HepG2 (cell line): ENCODE data around the gene TATDN2. TPM values are rescaled to one million over a fixed set of nuclear protein-coding genes. Genes with fewer than 3 reads are reported as not detected.

Source experiments
- ATAC-seq: fragments of 200-7000 bp; cut with Tn5 transposase; 3 replicates; pipeline ENCODE4 v1.9.1; 2020; ENCODE audit warnings: mild to moderate bottlenecking, moderate library complexity
- BruUV-seq: library from RNA; stranded (reverse); fragments of 400-500 nt; replicated peaks from 2 replicates; lab custom pipeline; 2021; lab: Mats Ljungman, UMichigan
- CTCF ChIA-PET: fragments of 300-600 bp; formaldehyde crosslinking; extraction: SDS; loops from one replicate; lab custom pipeline; 2021; ENCODE audit warnings: low total read pairs, inconsistent platforms, low intra/inter-chr PET ratio; lab: Yijun Ruan, JAX
- POLR2A ChIA-PET: fragments of 350-600 bp; sonication (Branson Sonifier 250); formaldehyde crosslinking; loops from one replicate; lab custom pipeline; 2020; ENCODE audit warnings: antibody characterized with exemption, inconsistent platforms; lab: Yijun Ruan, JAX
- DNase-seq: peaks from one replicate; pipeline ENCODE4 v3.0.0-alpha.2; 2015; ENCODE audit warnings: low spot score
- FAIRE-seq: peaks from 3 replicates; lab custom pipeline; 2011; peaks lifted over from hg19 to GRCh38; lab: Jason Lieb, UNC
- H2AFZ ChIP-seq: one replicate; pipeline ENCODE4 v1.6.1; 2011; ENCODE audit warnings: low read length, inconsistent platforms
- H3K27ac ChIP-seq: fragments of 300-600 bp; 3 replicates; pipeline ENCODE4 v1.8.0; 2011; ENCODE audit warnings: mixed run types, mild to moderate bottlenecking, mixed read lengths, low read length, inconsistent platforms; ENCODE audit not compliant: insufficient read depth; ENCODE audit errors: extremely low read length
- H3K27me3 ChIP-seq, 2 experiments: fragments of 200-600 bp in 1 of 2; 2 replicates in 1 of 2; 3 replicates in 1 of 2; pipeline versions ENCODE4 v1.6.0 to v1.8.0; 2011; ENCODE audit warnings: low read length in 2 of 2, mild to moderate bottlenecking in 2 of 2, moderate library complexity in 2 of 2, inconsistent platforms in 1 of 2; ENCODE audit not compliant: insufficient read depth in 2 of 2, control insufficient read depth in 1 of 2
- H3K36me3 ChIP-seq, 2 experiments: fragments of 200-600 bp in 1 of 2; replicated peaks in 1 of 2; 2 replicates in 1 of 2; 3 replicates in 1 of 2; pipeline versions ENCODE4 v1.5.1 to v1.8.0; 2011; ENCODE audit warnings: low read length in 2 of 2, inconsistent platforms in 1 of 2; ENCODE audit not compliant: insufficient read depth in 2 of 2, control insufficient read depth in 1 of 2
- H3K4me1 ChIP-seq: 2 replicates; pipeline ENCODE4 v1.5.1; 2012; ENCODE audit warnings: low read length, inconsistent platforms; ENCODE audit not compliant: insufficient read depth
- H3K4me2 ChIP-seq: 2 replicates; pipeline ENCODE4 v1.6.0; 2011; ENCODE audit warnings: low read depth, low read length, inconsistent platforms
- H3K4me3 ChIP-seq, 3 experiments: fragments of 200-600 bp in 1 of 3; sonication (generic), shearing (Covaris generic) in 1 of 3; replicated peaks in 1 of 3; 2 replicates each; pipeline ENCODE4 v1.5.1; 2011 to 2016; ENCODE audit warnings: low read length in 3 of 3, inconsistent platforms in 2 of 3, low read depth in 2 of 3, mild to moderate bottlenecking in 2 of 3, control low read depth in 1 of 3, mixed read lengths in 1 of 3; ENCODE audit not compliant: insufficient read depth in 1 of 3
- H3K79me2 ChIP-seq: one replicate; pipeline ENCODE4 v1.6.1; 2011; ENCODE audit warnings: low read length, inconsistent platforms; ENCODE audit not compliant: insufficient read depth
- H3K9ac ChIP-seq: 2 replicates; pipeline ENCODE4 v1.6.0; 2011; ENCODE audit warnings: mild to moderate bottlenecking, low read depth, low read length, inconsistent platforms; ENCODE audit not compliant: insufficient read depth
- H3K9me3 ChIP-seq: 2 replicates; pipeline ENCODE4 v1.5.1; 2012; ENCODE audit warnings: mild to moderate bottlenecking, low read length
- H4K20me1 ChIP-seq: 2 replicates; pipeline ENCODE4 v1.6.0; 2011; ENCODE audit warnings: inconsistent platforms, mild to moderate bottlenecking, low read length, moderate library complexity; ENCODE audit not compliant: insufficient read depth
- ATF3 ChIP-seq: sonication (generic); formaldehyde crosslinking; IDR thresholded peaks from 2 replicates; pipeline ENCODE4 v1.4.0; 2020; ENCODE audit warnings: missing genetic modification reagents
- BORCS8-MEF2B ChIP-seq: sonication (generic); formaldehyde crosslinking; IDR thresholded peaks from 2 replicates; pipeline ENCODE4 v1.8.0; 2022; ENCODE audit warnings: mild to moderate bottlenecking, missing genetic modification reagents
- HMG20A ChIP-seq: IDR thresholded peaks from 2 replicates; pipeline ENCODE4 v1.6.1; 2016; ENCODE audit warnings: borderline replicate concordance
- KAT7 ChIP-seq: IDR thresholded peaks from 2 replicates; pipeline ENCODE4 v1.6.1; 2018; ENCODE audit warnings: borderline replicate concordance, missing compliant biosample characterization
- KDM5A ChIP-seq: fragments of 200-600 bp; sonication (generic); IDR thresholded peaks from 2 replicates; pipeline ENCODE4 v1.7.0; 2018; ENCODE audit warnings: antibody characterized with exemption, mild to moderate bottlenecking, low read length, borderline replicate concordance
- KLF15 ChIP-seq: sonication (generic); formaldehyde crosslinking; IDR thresholded peaks from 2 replicates; pipeline ENCODE4 v1.8.1; 2023; ENCODE audit warnings: borderline replicate concordance, mild to moderate bottlenecking, inconsistent platforms, missing genetic modification reagents, mixed read lengths
- MYC ChIP-seq: sonication (generic); formaldehyde crosslinking; IDR thresholded peaks from 2 replicates; pipeline ENCODE4 v1.9.0; 2021; ENCODE audit warnings: missing genetic modification reagents, borderline replicate concordance
- TEAD2 ChIP-seq: sonication (generic); formaldehyde crosslinking; IDR thresholded peaks from 2 replicates; pipeline ENCODE4 v1.9.0; 2021; ENCODE audit warnings: missing genetic modification reagents
- TIGD3 ChIP-seq: sonication (generic); formaldehyde crosslinking; IDR thresholded peaks from 2 replicates; pipeline ENCODE4 v1.5.1; 2020; ENCODE audit warnings: mild to moderate bottlenecking, missing genetic modification reagents, borderline replicate concordance
- ZBTB26 ChIP-seq: IDR thresholded peaks from 2 replicates; pipeline ENCODE4 v1.6.1; 2016; ENCODE audit warnings: missing compliant biosample characterization, missing genetic modification reagents, borderline replicate concordance
- ZNF10 ChIP-seq: sonication (generic); formaldehyde crosslinking; IDR thresholded peaks from 2 replicates; pipeline ENCODE4 v1.4.0; 2020; ENCODE audit warnings: mild to moderate bottlenecking, low read depth, missing genetic modification reagents, borderline replicate concordance
- ZNF121 ChIP-seq: sonication (generic); formaldehyde crosslinking; IDR thresholded peaks from 2 replicates; pipeline ENCODE4 v1.5.0; 2020; ENCODE audit warnings: mild to moderate bottlenecking, missing genetic modification reagents
- ZNF496 ChIP-seq: sonication (generic); formaldehyde crosslinking; IDR thresholded peaks from 2 replicates; pipeline ENCODE4 v1.8.1; 2023; ENCODE audit warnings: mild to moderate bottlenecking, moderate library complexity, missing genetic modification reagents; ENCODE audit not compliant: insufficient replicate concordance
- ZNF644 ChIP-seq: IDR thresholded peaks from 2 replicates; pipeline ENCODE4 v1.6.1; 2016; ENCODE audit warnings: low read depth
- WGBS: methylation state at CpG from one replicate; pipeline ENCODE4 v1.1.6; 2017; ENCODE audit warnings: low lambda C conversion rate; 5-methylcytosine and 5-hydroxymethylcytosine counted together
- in situ Hi-C: cut with HindIII; loops from 2 replicates; pipeline ENCODE4 v1.10.0; 2017; ENCODE audit warnings: low pct_unique_long_range_greater_than_20kb; ENCODE audit not compliant: extremely low pct_ligation_motif_present
- intact Hi-C: fragments of 100-400 bp; cut with micrococcal nuclease; formaldehyde crosslinking; loops from one replicate; pipeline ENCODE4 v1.10.0; 2022; ENCODE audit not compliant: unreplicated experiment
- polyA plus RNA-seq, 8 experiments: library from polyadenylated mRNA; depleted of rRNA in 3 of 8; stranded (reverse) in 7 of 8; unstranded in 1 of 8; fragments of >200 nt; fragmentation: Illumina TruSeq in 4 of 8; extraction: Trizol in 4 of 8; gene quantifications; 2 replicates each; pipeline versions ENCODE4 v1.2.1 to v1.2.3, GENCODE V29; 2011 to 2016; ENCODE audit warnings: low read depth in 4 of 8, missing spikeins in 1 of 8, mixed read lengths in 1 of 8; ENCODE audit not compliant: insufficient read depth in 1 of 8
- total RNA-seq, 5 experiments: library from RNA; depleted of rRNA; stranded (reverse); fragments of >200 nt; fragmentation: Illumina TruSeq; extraction: Trizol; gene quantifications; 2 replicates each; pipeline ENCODE4 v1.2.3, GENCODE V29; 2016; ENCODE audit warnings: low read depth in 1 of 5

The TATDN2 gene
- total and polyA plus RNA-seq, 2 of the 13 experiments (the other 11 are each of a cell fraction or from before 2014, with no cell fraction given) = 12.1 to 21.9 TPM

GRCh38 chr3:10272977-10273376, 24.7 kb downstream of the TATDN2 start:
- POLR2A ChIA-PET = interaction anchor here (0.7 kb wide), 1 partner anchor 20 kb away, joined by 3 read pairs; the partner anchor contains the start of gene GHRL
- H3K27me3 ChIP-seq = no peaks in the 10 kb centered on the region
- no peak for DNase-seq
- no peak overlapping the region for H3K9ac ChIP-seq
- no TSS peak for BruUV-seq
- no peak overlapping the region for H3K4me3 ChIP-seq
- FAIRE-seq = no peak
- no peaks in the 10 kb centered on the region for H3K9me3 ChIP-seq
- H3K79me2 ChIP-seq = peaks cover 71% of the 10 kb centered on the region
- peaks cover 40 to 87% of the 10 kb centered on the region in 2 experiments for H3K36me3 ChIP-seq
- no peak for ATAC-seq
- TF ChIP-seq ZNF10 (CRISPR knock-in tag) (no peak), HMG20A (CRISPR knock-in tag) (no peak), ZNF496 (CRISPR knock-in tag) (no peak), KAT7 (no peak), ZNF644 (CRISPR knock-in tag) (no peak), TIGD3 (no peak), KLF15 (no peak), ZBTB26 (no peak), BORCS8-MEF2B (CRISPR knock-in tag) (no peak), KDM5A (no peak), TEAD2 (no peak), ZNF121 (CRISPR knock-in tag) (no peak), ATF3 (CRISPR knock-in tag) (no peak), MYC (CRISPR knock-in tag) (no peak)
- intact Hi-C loops (no loop called here), in situ Hi-C loops (no loop called here)
- peaks cover 10% of the 10 kb centered on the region for H3K4me1 ChIP-seq
- no peak overlapping the region for H2AFZ ChIP-seq
- CTCF ChIA-PET = no interaction called here
- H3K27ac ChIP-seq = no peak overlapping the region
- H4K20me1 ChIP-seq = peaks cover 47% of the 10 kb centered on the region
- 100% methylated on average over 2 of the region's 2 CpGs for WGBS
- H3K4me2 ChIP-seq = peak overlapping the region; percentile 18; the same call in 1 of the 2 replicates
